H1 (cell line): ENCODE results near the gene CHST8. TPM values are rescaled to one million over a fixed set of nuclear protein-coding genes. Genes with fewer than 3 reads are reported as not detected.

Source experiments
- CTCF ChIA-PET: fragments of 300-600 bp; sonication (Branson Sonifier 250); formaldehyde crosslinking; loops from one replicate; lab custom pipeline; 2021; ENCODE audit not compliant: partially characterized antibody; lab: Charles Lee
- POLR2A ChIA-PET: fragments of 300-600 bp; sonication (Branson Sonifier 250); formaldehyde crosslinking; loops from one replicate; lab custom pipeline; 2021; ENCODE audit warnings: inconsistent platforms; ENCODE audit not compliant: partially characterized antibody; lab: Charles Lee
- DNase-seq, 2 experiments: peaks; one replicate each; pipeline versions ENCODE4 v3.0.0 to v3.0.0-alpha.2; 2010 to 2022; ENCODE audit warnings: low spot score in 2 of 2, low read depth in 1 of 2, mixed read lengths in 1 of 2
- FAIRE-seq: peaks from 2 replicates; lab custom pipeline; 2011; peaks lifted over from hg19 to GRCh38; lab: Jason Lieb, UNC
- H2AFZ ChIP-seq: 2 replicates; pipeline ENCODE4 v1.8.1; 2012; ENCODE audit warnings: low read length, inconsistent platforms
- H2AK5ac ChIP-seq: 2 replicates; pipeline ENCODE4 v1.6.1; 2013; ENCODE audit warnings: low read depth, low read length
- H2BK120ac ChIP-seq: replicated peaks from 2 replicates; pipeline ENCODE3; 2013; ENCODE audit warnings: low read depth, low read length, inconsistent platforms
- H2BK12ac ChIP-seq: 2 replicates; pipeline ENCODE4 v1.6.1; 2013; ENCODE audit warnings: low read depth, low read length
- H2BK15ac ChIP-seq: 2 replicates; pipeline ENCODE4 v1.6.1; 2013; ENCODE audit warnings: low read length
- H2BK20ac ChIP-seq: 2 replicates; pipeline ENCODE4 v1.6.1; 2013; ENCODE audit warnings: low read length
- H2BK5ac ChIP-seq: 2 replicates; pipeline ENCODE4 v1.6.1; 2013; ENCODE audit warnings: low read depth, low read length
- H3K14ac ChIP-seq: 2 replicates; pipeline ENCODE4 v1.6.1; 2013; ENCODE audit warnings: inconsistent platforms; ENCODE audit not compliant: insufficient read length
- H3K18ac ChIP-seq: 2 replicates; pipeline ENCODE4 v1.6.1; 2013; ENCODE audit warnings: low read length; ENCODE audit errors: extremely low read depth
- H3K23ac ChIP-seq: 2 replicates; pipeline ENCODE4 v1.6.1; 2013; ENCODE audit warnings: inconsistent platforms; ENCODE audit not compliant: insufficient read length
- H3K23me2 ChIP-seq: 2 replicates; pipeline ENCODE4 v1.6.1; 2013; ENCODE audit warnings: low read depth, low read length
- H3K27ac ChIP-seq: 2 replicates; pipeline ENCODE4 v1.6.1; 2011; ENCODE audit warnings: low read depth, low read length, inconsistent platforms
- H3K27me3 ChIP-seq, 4 experiments: replicated peaks in 1 of 4; 1 replicate in 1 of 4; 2 replicates in 3 of 4; pipeline versions ENCODE4 v1.6.1 to v1.8.1; 2011 to 2013; ENCODE audit warnings: low read length in 3 of 4, mild to moderate bottlenecking in 3 of 4, inconsistent platforms in 2 of 4, mixed read lengths in 2 of 4, moderate library complexity in 1 of 4; ENCODE audit not compliant: control insufficient read depth in 3 of 4, insufficient read depth in 3 of 4; ENCODE audit errors: extremely low read depth in 1 of 4
- H3K36me3 ChIP-seq, 4 experiments: 2 replicates each; pipeline versions ENCODE4 v1.6.1 to v1.8.1; 2011 to 2013; ENCODE audit warnings: mild to moderate bottlenecking in 4 of 4, low read length in 3 of 4, moderate library complexity in 2 of 4, control low read depth in 1 of 4, inconsistent platforms in 1 of 4; ENCODE audit not compliant: insufficient read depth in 4 of 4, control insufficient read depth in 2 of 4
- H3K4ac ChIP-seq: replicated peaks from 2 replicates; pipeline ENCODE3; 2013; ENCODE audit warnings: low read length, low read depth, mixed read lengths, inconsistent platforms; ENCODE audit not compliant: insufficient read length
- H3K4me1 ChIP-seq, 4 experiments: replicated peaks in 1 of 4; 1 replicate in 1 of 4; 2 replicates in 3 of 4; pipeline versions ENCODE4 v1.6.1 to v1.8.1; 2011 to 2013; ENCODE audit warnings: low read length in 3 of 4, inconsistent platforms in 2 of 4, mixed read lengths in 1 of 4; ENCODE audit not compliant: insufficient read depth in 4 of 4, control insufficient read depth in 3 of 4
- H3K4me2 ChIP-seq, 2 experiments: 2 replicates each; pipeline versions ENCODE4 v1.6.1 to v1.8.1; 2011 to 2013; ENCODE audit warnings: low read depth in 2 of 2, low read length in 2 of 2, control low read depth in 1 of 2, inconsistent platforms in 1 of 2, mild to moderate bottlenecking in 1 of 2; ENCODE audit not compliant: insufficient read depth in 1 of 2
- H3K4me3 ChIP-seq, 4 experiments: fragments of 200-600, 300-600 bp in 1 of 4; sonication (generic), shearing (Covaris generic), sonication (Bioruptor Twin) in 1 of 4; 2 replicates each; pipeline versions ENCODE4 v1.5.1 to v1.8.1; 2011 to 2016; ENCODE audit warnings: low read length in 4 of 4, low read depth in 3 of 4, control low read depth in 2 of 4, inconsistent platforms in 2 of 4, mild to moderate bottlenecking in 2 of 4, mixed read lengths in 1 of 4, moderate library complexity in 1 of 4; ENCODE audit not compliant: insufficient read depth in 2 of 4; ENCODE audit errors: extremely low read depth in 1 of 4
- H3K56ac ChIP-seq: replicated peaks from 2 replicates; pipeline ENCODE3; 2013; ENCODE audit warnings: low read depth, mild to moderate bottlenecking, mixed read lengths, low read length, inconsistent platforms; ENCODE audit not compliant: insufficient read length
- H3K79me1 ChIP-seq: 2 replicates; pipeline ENCODE4 v1.6.1; 2013; ENCODE audit warnings: low read depth, low read length, control low read depth
- H3K79me2 ChIP-seq, 2 experiments: 2 replicates each; pipeline versions ENCODE4 v1.6.1 to v1.8.1; 2012 to 2013; ENCODE audit warnings: low read length in 2 of 2, mild to moderate bottlenecking in 2 of 2, inconsistent platforms in 1 of 2; ENCODE audit not compliant: insufficient read depth in 2 of 2, control insufficient read depth in 1 of 2
- H3K9ac ChIP-seq, 4 experiments: replicated peaks in 1 of 4; 1 replicate in 1 of 4; 2 replicates in 3 of 4; pipeline versions ENCODE4 v1.6.1 to v1.8.1; 2011 to 2013; ENCODE audit warnings: low read depth in 3 of 4, low read length in 3 of 4, control low read depth in 2 of 4, mild to moderate bottlenecking in 2 of 4, moderate library complexity in 2 of 4, inconsistent platforms in 1 of 4; ENCODE audit errors: extremely low read depth in 1 of 4
- H3K9me3 ChIP-seq, 2 experiments: 2 replicates each; pipeline versions ENCODE4 v1.6.1 to v1.8.1; 2012 to 2013; ENCODE audit warnings: mild to moderate bottlenecking in 2 of 2, moderate library complexity in 2 of 2, control low read depth in 1 of 2, inconsistent platforms in 1 of 2, low read depth in 1 of 2, low read length in 1 of 2, mixed read lengths in 1 of 2; ENCODE audit not compliant: insufficient read depth in 2 of 2
- H4K20me1 ChIP-seq, 2 experiments: replicated peaks in 1 of 2; 2 replicates each; pipeline versions ENCODE3 to v1.8.1; 2011 to 2013; ENCODE audit warnings: inconsistent platforms in 2 of 2, low read length in 2 of 2, mild to moderate bottlenecking in 1 of 2; ENCODE audit not compliant: insufficient read depth in 2 of 2, control insufficient read depth in 1 of 2
- H4K5ac ChIP-seq: 2 replicates; pipeline ENCODE4 v1.6.1; 2013; ENCODE audit warnings: low read length, low read depth, mixed read lengths, inconsistent platforms; ENCODE audit not compliant: insufficient read length
- H4K8ac ChIP-seq: 2 replicates; pipeline ENCODE4 v1.8.0; 2013; ENCODE audit warnings: mild to moderate bottlenecking, moderate library complexity, low read length, inconsistent platforms; ENCODE audit not compliant: insufficient read depth; ENCODE audit errors: extremely low read depth
- H4K91ac ChIP-seq: replicated peaks from 2 replicates; pipeline ENCODE3; 2013; ENCODE audit warnings: low read length, mixed read lengths, inconsistent platforms; ENCODE audit not compliant: insufficient read length
- CBX5 ChIP-seq: fragments of 300-800, 300-1000 bp; sonication (generic); IDR thresholded peaks from 2 replicates; pipeline ENCODE4 v1.7.1; 2016; ENCODE audit warnings: antibody characterized with exemption, low read length, low read depth
- RAD21 ChIP-seq, 2 experiments: IDR thresholded peaks in 1 of 2; conservative IDR thresholded peaks in 1 of 2; 2 replicates each; pipeline ENCODE4 v1.6.1; 2011; ENCODE audit warnings: low read depth in 2 of 2, low read length in 2 of 2, improper control_type of control experiment in 1 of 2, inconsistent platforms in 1 of 2, mild to moderate bottlenecking in 1 of 2, moderate library complexity in 1 of 2
- WGBS, 2 experiments: shearing (Covaris generic) in 1 of 2; methylation state at CpG; one replicate each; pipeline versions ENCODE4 v1.1.6 to v1.1.7; 2013 to 2015; ENCODE audit warnings: low lambda C conversion rate in 2 of 2, mixed read lengths in 2 of 2, inconsistent platforms in 1 of 2, low coverage in 1 of 2, missing lambda C conversion rate in 1 of 2; ENCODE audit not compliant: insufficient replicate concordance in 2 of 2, insufficient coverage in 1 of 2, insufficient read length in 1 of 2; ENCODE audit errors: extremely low coverage in 1 of 2, missing lambda C conversion rate in 1 of 2; 5-methylcytosine and 5-hydroxymethylcytosine counted together
- polyA plus RNA-seq, 7 experiments: library from polyadenylated mRNA; depleted of rRNA in 3 of 7; stranded (reverse) in 5 of 7; unstranded in 2 of 7; fragments of >200 nt in 5 of 7; fragments of 200-250 nt in 2 of 7; gene quantifications; 1 replicate in 5 of 7; 2 replicates in 1 of 7; 4 replicates in 1 of 7; pipeline versions ENCODE4 v1.2.1 to v1.2.3, GENCODE V29; 2011 to 2013; ENCODE audit warnings: missing spikeins in 2 of 7, mixed read lengths in 2 of 7
- total RNA-seq: library from RNA; stranded (reverse); fragmentation: NEBNext Ultra II Directional; extraction: Animal tissue kit (Norgen Biotek cat#: 25700); gene quantifications from 2 replicates; pipeline ENCODE4 v1.2.1, GENCODE V29; 2021
- TF ChIP-seq, protein P1 (sequence below), 3 experiments: IDR thresholded peaks; 1 replicate in 2 of 3; 2 replicates in 1 of 3; pipeline versions ENCODE4 v1.5.1 to v1.6.1; 2011; ENCODE audit warnings: low read length in 3 of 3, mild to moderate bottlenecking in 3 of 3, inconsistent platforms in 2 of 3, low read depth in 1 of 3, moderate library complexity in 1 of 3; ENCODE audit not compliant: insufficient read depth in 1 of 3; ENCODE audit errors: control extremely low read depth in 1 of 3

Gene CHST8
- total and polyA plus RNA-seq, 2 of the 8 experiments (the other 6 are each of a cell fraction or from before 2014, with no cell fraction given) = 10.8 to 28.2 TPM

DNA sequence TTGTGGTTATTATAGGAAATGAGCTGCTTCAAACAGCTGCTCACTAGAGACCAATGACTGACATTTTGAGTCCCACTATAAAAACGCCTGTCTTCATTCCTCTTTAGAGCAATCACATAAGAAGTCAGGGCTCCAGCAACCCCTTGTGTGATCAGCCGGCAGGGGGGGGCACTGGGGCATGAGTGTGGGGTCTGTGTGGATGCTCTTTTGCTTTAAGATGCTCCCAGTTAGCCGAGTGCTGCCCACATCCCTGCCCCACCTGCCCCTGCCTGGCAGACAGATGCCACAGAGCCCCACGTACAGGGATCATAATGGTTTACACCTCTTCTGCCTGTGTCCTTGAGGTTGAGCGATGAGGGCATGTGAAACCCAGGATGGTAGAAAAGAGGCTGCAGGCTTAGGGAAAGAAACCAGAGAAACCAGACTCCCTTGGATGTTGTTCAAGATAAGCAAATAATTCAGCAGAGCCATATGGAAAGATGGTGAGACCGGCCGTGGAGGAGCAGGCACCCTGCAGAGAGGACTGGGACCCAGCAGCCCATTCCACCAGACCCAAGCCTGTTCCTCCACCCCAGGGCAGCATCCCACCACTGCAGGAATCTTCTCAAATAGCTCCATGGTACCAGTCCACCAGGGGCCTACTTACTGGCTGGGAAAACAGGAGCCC is 55.4 kb downstream of the CHST8 start:
- no peak overlapping the region for H3K4me3 ChIP-seq
- H4K8ac ChIP-seq = no peak overlapping the region
- no peak overlapping the region for H3K14ac ChIP-seq
- POLR2A ChIA-PET = interaction anchor here (0.6 to 1.3 kb wide), 2 partner anchors 36 to 54 kb away, joined by 4 to 5 read pairs; no protein-coding TSS in a partner anchor
- H3K18ac ChIP-seq = no peak overlapping the region
- no peak for DNase-seq
- H3K79me2 ChIP-seq = no peaks in the 10 kb centered on the region; a peak in 1 of 4 replicates
- no peak overlapping the region for H2AFZ ChIP-seq
- H2BK12ac ChIP-seq = no peak overlapping the region
- no peaks in the 10 kb centered on the region for H3K9me3 ChIP-seq
- no peak overlapping the region for H2BK20ac ChIP-seq
- no peak overlapping the region for H2BK15ac ChIP-seq
- no peak overlapping the region for H2BK120ac ChIP-seq
- no peaks in the 10 kb centered on the region for H3K36me3 ChIP-seq
- no peak overlapping the region for H3K27ac ChIP-seq
- H2BK5ac ChIP-seq = no peak overlapping the region
- no peak overlapping the region for H3K56ac ChIP-seq
- no peak overlapping the region for H3K4ac ChIP-seq
- FAIRE-seq = no peak
- WGBS, 2 experiments = 78% methylated on average over 7 of the region's 7 CpGs; no CpG with 5 or more reads in 1 of the 2 experiments
- H4K5ac ChIP-seq = no peak overlapping the region
- no peak overlapping the region for H4K91ac ChIP-seq
- no peak overlapping the region for H3K23ac ChIP-seq
- H2AK5ac ChIP-seq = no peak overlapping the region
- H3K9ac ChIP-seq = no peak overlapping the region
- TF ChIP-seq RAD21 (IDR thresholded peaks at IDR 0.05 in 1 of 2, conservative IDR thresholded peaks at IDR 0.05 in 1 of 2; ENCODE audit: low read depth in 2 of 2, low read length in 2 of 2) (0 out of 4 replicates have a peak, but pooled peaks of 1 of the 2 experiments have one; percentile 6), CBX5 (no peak)
- TF ChIP-seq, protein P1, sequence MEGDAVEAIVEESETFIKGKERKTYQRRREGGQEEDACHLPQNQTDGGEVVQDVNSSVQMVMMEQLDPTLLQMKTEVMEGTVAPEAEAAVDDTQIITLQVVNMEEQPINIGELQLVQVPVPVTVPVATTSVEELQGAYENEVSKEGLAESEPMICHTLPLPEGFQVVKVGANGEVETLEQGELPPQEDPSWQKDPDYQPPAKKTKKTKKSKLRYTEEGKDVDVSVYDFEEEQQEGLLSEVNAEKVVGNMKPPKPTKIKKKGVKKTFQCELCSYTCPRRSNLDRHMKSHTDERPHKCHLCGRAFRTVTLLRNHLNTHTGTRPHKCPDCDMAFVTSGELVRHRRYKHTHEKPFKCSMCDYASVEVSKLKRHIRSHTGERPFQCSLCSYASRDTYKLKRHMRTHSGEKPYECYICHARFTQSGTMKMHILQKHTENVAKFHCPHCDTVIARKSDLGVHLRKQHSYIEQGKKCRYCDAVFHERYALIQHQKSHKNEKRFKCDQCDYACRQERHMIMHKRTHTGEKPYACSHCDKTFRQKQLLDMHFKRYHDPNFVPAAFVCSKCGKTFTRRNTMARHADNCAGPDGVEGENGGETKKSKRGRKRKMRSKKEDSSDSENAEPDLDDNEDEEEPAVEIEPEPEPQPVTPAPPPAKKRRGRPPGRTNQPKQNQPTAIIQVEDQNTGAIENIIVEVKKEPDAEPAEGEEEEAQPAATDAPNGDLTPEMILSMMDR (IDR thresholded peaks at IDR 0.05; ENCODE audit: control extremely low read depth in 1 of 3, insufficient read depth in 1 of 3, low read depth in 1 of 3, low read length in 3 of 3) = peak in 1 of 3 experiments; percentile 8; a peak in 1 of 4 replicates
- H3K23me2 ChIP-seq = no peaks in the 10 kb centered on the region
- no peaks in the 10 kb centered on the region; a peak in 1 of 7 replicates for H3K27me3 ChIP-seq
- H3K4me1 ChIP-seq = peaks cover 0 to 4% (median 0%) of the 10 kb centered on the region in 4 experiments; a peak in 1 of 7 replicates
- CTCF ChIA-PET = interaction anchor here (0.6 to 0.9 kb wide), 6 partner anchors 16 to 596 kb away, joined by 3 to 7 read pairs (median 3); no protein-coding TSS in a partner anchor
- H4K20me1 ChIP-seq = peaks cover 5 to 19% of the 10 kb centered on the region in 2 experiments
- no peak overlapping the region for H3K4me2 ChIP-seq
- H3K79me1 ChIP-seq = no peaks in the 10 kb centered on the region; the same call in 1 of the 2 replicates
